ENCODE data around the gene SHISA9.

- TF ChIP-seq ZNF565 (CRISPR knock-in tag; conservative IDR thresholded peaks at IDR 0.05; ENCODE audit: low read depth), result no peak
- TF ChIP-seq PATZ1 (CRISPR knock-in tag; IDR thresholded peaks at IDR 0.05; ENCODE audit: borderline replicate concordance), result no peak
These were observed 151.0 kb downstream of the SHISA9 start for GRCh38 chr16:13052431-13052830.
